ENCODE data around the gene FAM180A.
"Not testable (repeated sequence)": the region's sequence is repeated elsewhere in the genome, so short reads cannot be mapped to it uniquely, and the experiment has no call there.

FAM180A gene

DNA sequence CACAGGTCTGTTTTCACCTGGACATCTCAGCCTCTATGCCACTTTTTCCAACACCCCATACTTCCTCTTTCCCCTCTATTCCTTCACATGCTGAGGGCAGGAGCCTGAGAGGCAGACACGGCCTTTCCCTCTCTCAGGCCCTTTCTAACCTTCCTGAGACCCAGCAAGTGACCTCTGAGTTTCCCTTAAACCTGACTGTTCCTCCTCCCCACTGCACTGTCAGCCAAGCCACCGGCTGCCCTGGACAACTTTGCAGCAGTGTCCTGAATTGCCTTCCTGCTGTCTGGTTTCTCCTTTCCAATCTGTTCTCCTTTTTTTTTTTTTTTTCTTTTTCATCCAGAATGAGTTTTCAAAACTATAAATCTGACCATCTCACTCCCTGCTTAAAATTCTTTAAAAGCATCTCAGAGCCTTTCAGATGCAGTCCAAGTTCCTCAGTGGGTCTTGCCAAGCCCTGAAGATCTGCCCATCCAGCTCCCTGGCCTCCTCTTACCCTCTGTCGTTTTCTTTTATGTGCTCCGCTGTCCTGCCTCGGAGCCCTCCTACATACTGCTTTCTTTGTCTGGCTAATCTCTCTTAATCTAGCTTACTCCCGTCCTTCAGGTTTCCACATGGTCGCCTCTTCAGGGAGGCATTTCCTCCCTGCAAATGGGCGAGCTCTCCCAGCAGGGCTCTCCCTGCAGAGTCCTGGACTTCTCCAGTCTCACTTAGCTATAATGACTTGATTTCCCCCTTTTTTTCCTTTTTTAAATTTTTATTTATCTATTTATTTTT, 51.1 kb downstream of the FAM180A start:
- in situ Hi-C loops (cut with HindIII; ENCODE audit: low pct_unique_long_range_greater_than_20kb, low sequenced_read_pairs): no loop called here
- TF ChIP-seq JUND (IDR thresholded peaks at IDR 0.05; ENCODE audit: low read depth): no peak
- DNase-seq (ENCODE audit: low read depth in 1 of 2, low spot score in 1 of 2): peak in 1 of 2 experiments; percentile 38

DNA sequence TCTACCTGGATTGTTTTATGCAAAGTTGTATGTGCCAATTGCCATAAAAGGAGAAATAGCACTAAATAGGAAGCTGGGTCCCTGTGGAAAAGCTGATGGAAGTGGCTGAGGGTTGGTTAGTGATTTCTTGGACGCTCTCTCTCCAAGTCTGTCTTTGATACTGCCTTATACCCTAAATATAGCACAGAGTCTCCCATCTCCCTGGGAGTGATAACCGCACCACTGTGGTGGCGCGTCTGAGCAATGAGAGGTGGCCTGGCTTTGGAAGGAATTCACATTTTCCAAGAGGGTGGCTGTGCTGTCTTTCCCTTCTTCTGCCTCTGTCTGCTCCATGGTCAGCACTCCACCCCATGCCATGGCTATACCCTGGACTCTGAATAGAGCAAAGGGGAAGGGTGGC, 55.1 kb downstream of the FAM180A start:
- DNase-seq (ENCODE audit: low read depth in 1 of 2, low spot score in 1 of 2): no peak
- no peak for TF ChIP-seq JUND (IDR thresholded peaks at IDR 0.05; ENCODE audit: low read depth)
- in situ Hi-C loops (cut with HindIII; ENCODE audit: low pct_unique_long_range_greater_than_20kb, low sequenced_read_pairs): no loop called here

DNA sequence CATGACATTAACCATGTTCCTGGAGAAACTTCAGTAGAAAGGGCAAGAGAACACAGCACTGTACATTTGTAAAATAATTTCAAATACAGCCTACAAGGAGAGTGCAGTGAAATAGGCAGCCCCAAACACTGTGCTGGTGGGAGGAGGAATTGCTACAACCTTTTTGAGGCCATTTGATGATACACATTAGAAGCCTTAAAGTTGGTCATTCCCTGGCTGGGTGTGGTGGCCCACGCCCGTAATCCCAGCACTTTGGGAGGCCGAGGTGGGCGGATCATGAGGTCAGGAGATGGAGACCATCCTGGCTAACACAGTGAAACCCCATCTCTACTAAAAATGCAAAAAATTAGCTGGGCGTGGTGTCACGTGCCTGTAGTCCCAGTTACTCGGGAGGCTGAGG, 56.0 kb downstream of the FAM180A start:
- in situ Hi-C loops (cut with HindIII; ENCODE audit: low pct_unique_long_range_greater_than_20kb, low sequenced_read_pairs); DNase-seq (ENCODE audit: low read depth in 1 of 2, low spot score in 1 of 2): not testable (repeated sequence)

GRCh38 chr7:135692055-135692454, 56.6 kb downstream of the FAM180A start:
- TF ChIP-seq JUND (IDR thresholded peaks at IDR 0.05; ENCODE audit: low read depth): no peak
- in situ Hi-C loops (cut with HindIII; ENCODE audit: low pct_unique_long_range_greater_than_20kb, low sequenced_read_pairs): no loop called here
- no peak for DNase-seq (ENCODE audit: low read depth in 1 of 2, low spot score in 1 of 2)

DNA sequence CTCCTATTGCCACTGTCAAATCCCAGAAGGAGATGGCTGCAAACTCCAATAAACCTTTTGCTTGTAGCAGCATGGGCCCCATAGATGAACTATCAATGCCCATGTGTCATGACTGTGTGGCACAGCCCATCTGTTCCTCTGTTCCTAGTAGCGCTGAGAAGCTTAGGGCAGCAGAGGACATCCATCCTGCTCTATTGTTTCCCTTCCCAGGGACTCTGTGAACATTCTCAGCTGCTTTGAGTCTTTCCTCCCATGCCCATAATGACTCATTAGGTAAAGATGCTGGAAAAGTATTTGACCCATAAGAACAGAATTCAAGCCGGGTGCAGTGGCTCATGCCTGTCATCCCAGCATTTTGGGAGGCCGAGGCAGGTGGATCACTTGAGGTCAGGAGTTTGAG, 58.0 kb downstream of the FAM180A start:
- in situ Hi-C loops (cut with HindIII; ENCODE audit: low pct_unique_long_range_greater_than_20kb, low sequenced_read_pairs): no loop called here
- TF ChIP-seq JUND (IDR thresholded peaks at IDR 0.05; ENCODE audit: low read depth): no peak
- DNase-seq (ENCODE audit: low read depth in 1 of 2, low spot score in 1 of 2): no peak

DNA sequence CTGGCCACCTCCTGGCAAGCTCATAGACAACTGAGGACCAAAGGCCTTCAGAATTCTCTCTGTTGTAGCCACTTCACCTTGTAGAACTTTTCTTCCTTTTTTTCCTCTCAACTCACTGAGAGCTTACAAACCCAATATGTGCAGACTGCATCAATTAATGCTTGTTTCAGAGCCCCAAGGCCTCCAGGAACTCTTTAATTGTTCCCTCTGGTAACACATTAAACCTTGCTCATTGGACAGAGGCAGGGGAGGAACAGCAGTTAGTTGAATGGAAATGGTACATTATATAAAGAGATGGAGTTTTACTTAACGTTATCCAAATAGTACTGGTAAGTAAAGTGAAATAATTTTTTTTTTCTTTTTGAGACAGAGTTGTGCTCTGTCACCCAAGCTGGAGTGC, 61.1 kb downstream of the FAM180A start:
- in situ Hi-C loops (cut with HindIII; ENCODE audit: low pct_unique_long_range_greater_than_20kb, low sequenced_read_pairs): no loop called here
- no peak for DNase-seq (ENCODE audit: low read depth in 1 of 2, low spot score in 1 of 2)
- TF ChIP-seq JUND (IDR thresholded peaks at IDR 0.05; ENCODE audit: low read depth): no peak

- no peak for DNase-seq (ENCODE audit: low read depth in 1 of 2, low spot score in 1 of 2)
- in situ Hi-C loops (cut with HindIII; ENCODE audit: low pct_unique_long_range_greater_than_20kb, low sequenced_read_pairs): no loop called here
- no peak for TF ChIP-seq JUND (IDR thresholded peaks at IDR 0.05; ENCODE audit: low read depth)
Measured at GRCh38 chr7:135685306-135686084, 63.1 kb downstream of the FAM180A start.

DNA sequence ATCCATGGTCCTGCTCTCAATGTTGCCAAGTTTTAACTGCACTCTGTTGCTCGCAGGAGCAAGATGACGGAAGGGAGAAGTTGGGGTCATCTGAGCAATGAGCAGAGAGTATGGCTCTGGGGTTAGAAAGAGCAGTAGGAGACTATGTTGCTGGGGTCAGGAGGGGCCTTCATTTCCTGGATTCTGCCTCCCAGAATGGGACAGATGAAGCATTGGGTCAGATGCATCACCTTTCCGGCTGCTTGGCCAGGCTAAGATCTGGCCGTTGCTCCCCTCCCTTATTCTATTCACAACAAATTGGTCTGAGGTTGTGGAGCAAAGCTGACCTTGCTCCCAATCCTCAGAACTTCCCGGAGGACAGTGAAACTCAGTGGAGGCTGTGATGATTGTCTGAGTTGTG, 63.9 kb downstream of the FAM180A start:
- in situ Hi-C loops (cut with HindIII; ENCODE audit: low pct_unique_long_range_greater_than_20kb, low sequenced_read_pairs): no loop called here
- no peak for DNase-seq (ENCODE audit: low read depth in 1 of 2, low spot score in 1 of 2)
- TF ChIP-seq JUND (IDR thresholded peaks at IDR 0.05; ENCODE audit: low read depth): no peak

DNA sequence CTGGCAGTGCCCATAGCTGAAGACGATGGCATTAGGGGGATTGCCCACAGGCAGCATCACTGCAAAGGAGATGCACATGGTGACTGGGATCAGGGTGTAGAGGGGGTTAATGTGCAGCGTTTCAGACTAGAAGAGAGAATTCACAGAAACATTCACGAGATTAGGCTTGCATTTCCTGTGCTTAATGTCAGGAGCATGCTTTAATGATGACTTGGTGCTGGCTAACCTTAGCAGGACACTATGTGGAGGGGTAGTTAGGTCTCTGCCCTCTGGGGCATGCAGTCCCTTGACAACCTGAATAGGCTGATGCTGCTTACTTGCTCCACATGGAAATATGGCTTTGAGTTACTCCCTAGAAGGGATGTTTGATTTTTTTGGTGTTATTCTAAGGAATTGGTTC, 64.5 kb downstream of the FAM180A start:
- TF ChIP-seq JUND (IDR thresholded peaks at IDR 0.05; ENCODE audit: low read depth): no peak
- DNase-seq (ENCODE audit: low read depth in 1 of 2, low spot score in 1 of 2): no peak
- in situ Hi-C loops (cut with HindIII; ENCODE audit: low pct_unique_long_range_greater_than_20kb, low sequenced_read_pairs): no loop called here

GRCh38 chr7:135683609-135684008, 65.0 kb downstream of the FAM180A start:
- in situ Hi-C loops (cut with HindIII; ENCODE audit: low pct_unique_long_range_greater_than_20kb, low sequenced_read_pairs): no loop called here
- no peak for TF ChIP-seq JUND (IDR thresholded peaks at IDR 0.05; ENCODE audit: low read depth)
- peak in 1 of 2 experiments; percentile 12 for DNase-seq (ENCODE audit: low read depth in 1 of 2, low spot score in 1 of 2)

DNA sequence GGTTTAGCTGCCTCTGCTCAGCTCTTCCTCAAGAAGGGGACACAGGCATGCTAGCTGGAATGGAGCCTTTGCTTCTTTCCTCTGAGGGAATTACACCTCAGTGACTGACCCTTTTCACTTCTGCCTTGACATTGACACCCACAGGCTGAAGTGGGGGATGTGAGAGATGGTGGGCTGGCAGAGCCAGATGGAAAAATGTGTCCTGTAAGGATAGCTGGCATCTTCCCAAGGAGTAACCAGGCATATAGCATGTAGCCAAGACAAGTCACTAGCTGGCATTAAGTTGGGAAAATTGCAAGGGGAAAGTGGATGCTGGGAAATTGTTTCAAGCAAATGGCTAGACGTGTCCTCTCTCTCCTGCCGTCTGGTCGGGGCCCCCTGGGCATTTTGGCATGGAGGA, 66.4 kb downstream of the FAM180A start:
- in situ Hi-C loops (cut with HindIII; ENCODE audit: low pct_unique_long_range_greater_than_20kb, low sequenced_read_pairs): no loop called here
- TF ChIP-seq JUND (IDR thresholded peaks at IDR 0.05; ENCODE audit: low read depth): no peak
- DNase-seq (ENCODE audit: low read depth in 1 of 2, low spot score in 1 of 2): no peak

- in situ Hi-C loops (cut with HindIII; ENCODE audit: low pct_unique_long_range_greater_than_20kb, low sequenced_read_pairs): no loop called here
- DNase-seq (ENCODE audit: low read depth in 1 of 2, low spot score in 1 of 2): no peak
- TF ChIP-seq JUND (IDR thresholded peaks at IDR 0.05; ENCODE audit: low read depth): no peak
Measured at GRCh38 chr7:135681762-135682161, 66.9 kb downstream of the FAM180A start.

All from T47D (cell line).